HG03095 (cell line): ENCODE measurements around the gene LPA.
"Not testable (repeated sequence)": the region's sequence is repeated elsewhere in the genome, so short reads cannot be mapped to it uniquely, and the experiment has no call there.

Source experiments
- ATAC-seq: cut with Tn5 transposase; IDR thresholded peaks from one replicate; pipeline ENCODE4 v1.9.1; 2021; ENCODE audit warnings: moderate library complexity; ENCODE audit not compliant: unreplicated experiment

The LPA gene

GRCh38 chr6:160662429-160662828 lies 1.6 kb downstream of the LPA start:
- ATAC-seq = no peak

- ATAC-seq = no peak
Observed at GRCh38 chr6:160661216-160661615, 2.9 kb downstream of the LPA start.

GRCh38 chr6:160659562-160659961 lies 4.5 kb downstream of the LPA start:
- no peak for ATAC-seq

- ATAC-seq = no peak
Observed at GRCh38 chr6:160634706-160635105, 29.4 kb downstream of the LPA start.

GRCh38 chr6:160595838-160596832 lies 67.9 kb downstream of the LPA start:
- ATAC-seq = no peak

- ATAC-seq = not testable (repeated sequence)
Observed at GRCh38 chr6:160595297-160595696, 68.8 kb downstream of the LPA start.

- ATAC-seq = no peak
Observed at GRCh38 chr6:160586374-160586773, 77.7 kb downstream of the LPA start.

- no peak for ATAC-seq
Observed at GRCh38 chr6:160583794-160584193, 80.3 kb downstream of the LPA start.

GRCh38 chr6:160581406-160581805 lies 82.7 kb downstream of the LPA start:
- ATAC-seq = no peak

- not testable (repeated sequence) for ATAC-seq
Observed at GRCh38 chr6:160578515-160578914, 85.6 kb downstream of the LPA start.

- ATAC-seq = no peak
Observed at GRCh38 chr6:160573943-160574342, 90.1 kb downstream of the LPA start.

GRCh38 chr6:160571201-160571600 lies 92.9 kb downstream of the LPA start:
- ATAC-seq = not testable (repeated sequence)

- ATAC-seq = no peak
Observed at GRCh38 chr6:160544802-160545201, 119.3 kb downstream of the LPA start.

GRCh38 chr6:160535270-160535669 lies 128.8 kb downstream of the LPA start:
- ATAC-seq = no peak

- peak; percentile 72 for ATAC-seq
Observed at GRCh38 chr6:160534050-160534696, 129.9 kb downstream of the LPA start.

GRCh38 chr6:160532315-160532714 lies 131.8 kb downstream of the LPA start:
- no peak for ATAC-seq

GRCh38 chr6:160531826-160532225 lies 132.2 kb downstream of the LPA start:
- no peak for ATAC-seq

GRCh38 chr6:160529524-160529923 lies 134.6 kb downstream of the LPA start:
- not testable (repeated sequence) for ATAC-seq

GRCh38 chr6:160523223-160523622 lies 140.9 kb downstream of the LPA start:
- ATAC-seq = no peak

- ATAC-seq = peak; percentile 76
Observed at GRCh38 chr6:160520043-160520904, 143.8 kb downstream of the LPA start.

GRCh38 chr6:160519603-160520042 lies 144.5 kb downstream of the LPA start:
- ATAC-seq = peak; percentile 85
